Neural progenitor cell (in vitro differentiated cells): ENCODE data around the gene CNOT2.

Experiments used
- EZH2phosphoT487 ChIP-seq: fragments of 200-600 bp; sonication (generic); IDR thresholded peaks from 2 replicates; pipeline ENCODE4 v1.6.1; 2017; ENCODE audit warnings: antibody characterized with exemption
- TF ChIP-seq, protein P1 (sequence below): fragments of 200-600 bp; sonication (generic); IDR thresholded peaks from 2 replicates; pipeline ENCODE4 v1.5.1; 2017; ENCODE audit warnings: antibody characterized with exemption, mild to moderate bottlenecking

DNA sequence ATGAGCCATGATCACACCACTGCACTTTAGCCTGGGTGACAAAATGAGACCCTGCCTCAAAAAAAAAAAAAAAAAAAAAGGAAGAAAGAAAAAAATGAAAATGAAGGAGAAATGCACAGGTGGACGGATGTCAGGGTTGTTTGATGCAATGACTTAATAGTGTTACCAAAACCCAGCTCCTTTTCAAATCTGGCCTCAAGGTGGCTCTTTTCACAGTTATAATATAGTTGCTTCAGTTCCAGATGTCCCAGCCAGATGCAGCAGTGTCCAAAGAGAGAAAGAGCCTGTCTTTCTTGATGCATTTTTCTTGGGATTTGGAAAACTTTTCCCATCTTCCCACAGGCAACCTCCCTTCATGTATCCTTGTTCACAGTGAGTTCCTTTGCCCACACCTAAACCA is 159.4 kb downstream of the CNOT2 start:
- no peak for TF ChIP-seq EZH2phosphoT487
- TF ChIP-seq, protein P1, sequence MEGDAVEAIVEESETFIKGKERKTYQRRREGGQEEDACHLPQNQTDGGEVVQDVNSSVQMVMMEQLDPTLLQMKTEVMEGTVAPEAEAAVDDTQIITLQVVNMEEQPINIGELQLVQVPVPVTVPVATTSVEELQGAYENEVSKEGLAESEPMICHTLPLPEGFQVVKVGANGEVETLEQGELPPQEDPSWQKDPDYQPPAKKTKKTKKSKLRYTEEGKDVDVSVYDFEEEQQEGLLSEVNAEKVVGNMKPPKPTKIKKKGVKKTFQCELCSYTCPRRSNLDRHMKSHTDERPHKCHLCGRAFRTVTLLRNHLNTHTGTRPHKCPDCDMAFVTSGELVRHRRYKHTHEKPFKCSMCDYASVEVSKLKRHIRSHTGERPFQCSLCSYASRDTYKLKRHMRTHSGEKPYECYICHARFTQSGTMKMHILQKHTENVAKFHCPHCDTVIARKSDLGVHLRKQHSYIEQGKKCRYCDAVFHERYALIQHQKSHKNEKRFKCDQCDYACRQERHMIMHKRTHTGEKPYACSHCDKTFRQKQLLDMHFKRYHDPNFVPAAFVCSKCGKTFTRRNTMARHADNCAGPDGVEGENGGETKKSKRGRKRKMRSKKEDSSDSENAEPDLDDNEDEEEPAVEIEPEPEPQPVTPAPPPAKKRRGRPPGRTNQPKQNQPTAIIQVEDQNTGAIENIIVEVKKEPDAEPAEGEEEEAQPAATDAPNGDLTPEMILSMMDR, result no peak
